Measurements from ENCODE around the gene MTCP1. TPM values are rescaled to one million over a fixed set of nuclear protein-coding genes. Genes with fewer than 3 reads are reported as not detected.

MTCP1 gene
- polyA plus RNA-seq, 1 experiment, result 17.4 TPM

DNA sequence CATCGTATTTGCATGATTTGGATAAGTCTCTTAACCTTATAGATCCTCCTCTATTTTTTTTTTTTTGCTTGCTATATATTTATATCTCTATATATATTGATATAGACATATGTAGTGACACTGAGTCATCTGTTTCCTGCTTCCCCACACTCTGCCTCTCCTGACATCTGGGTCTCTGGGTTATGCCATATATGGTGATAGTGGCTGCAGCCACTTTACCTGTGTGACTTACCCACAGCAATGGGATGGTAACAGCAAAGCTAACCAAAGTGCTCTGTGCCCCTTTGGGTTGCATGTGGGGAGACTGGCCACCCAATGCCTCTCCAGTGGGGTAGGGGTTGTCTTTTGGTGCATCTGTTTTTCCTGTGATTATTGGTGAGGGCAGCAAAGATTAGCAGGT lies 14.5 kb downstream of the MTCP1 start:
- CTCF ChIA-PET, result interaction anchor here (0.8 to 3.7 kb wide), 9 partner anchors 8 to 139 kb away, joined by 3 to 19 read pairs (median 5); partner anchors contain the start of genes CMC4 and MTCP1

DNA sequence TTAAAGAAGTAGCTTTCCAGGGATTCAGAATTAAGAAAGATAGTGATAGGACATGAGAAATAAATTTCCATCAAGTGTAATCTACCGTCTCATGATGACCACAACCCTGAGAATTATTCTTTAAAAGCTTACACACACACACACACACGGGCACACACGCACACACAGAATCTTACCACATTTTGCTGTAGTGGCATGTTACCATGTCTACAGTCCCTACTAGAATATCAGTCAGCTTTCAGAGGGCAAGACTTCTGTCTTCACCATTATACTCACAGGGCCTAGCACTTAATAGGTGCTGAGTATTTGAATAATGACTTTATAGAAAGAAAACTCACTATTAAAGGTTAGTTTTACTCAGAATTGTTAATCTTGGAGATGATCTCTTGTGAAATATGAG lies 15.4 kb downstream of the MTCP1 start:
- Histone ChIP-seq H3K27ac (ENCODE audit: low read depth, low read length) (no peak overlapping the region), H3K27me3 (ENCODE audit: control insufficient read depth, insufficient read depth, low read length) (no peaks in the 10 kb centered on the region), H3K9me3 (ENCODE audit: control insufficient read depth, insufficient read depth, low read length) (no peaks in the 10 kb centered on the region), H3K4me3 (ENCODE audit: low read depth, low read length) (no peak overlapping the region)
- TF ChIP-seq, protein P1, sequence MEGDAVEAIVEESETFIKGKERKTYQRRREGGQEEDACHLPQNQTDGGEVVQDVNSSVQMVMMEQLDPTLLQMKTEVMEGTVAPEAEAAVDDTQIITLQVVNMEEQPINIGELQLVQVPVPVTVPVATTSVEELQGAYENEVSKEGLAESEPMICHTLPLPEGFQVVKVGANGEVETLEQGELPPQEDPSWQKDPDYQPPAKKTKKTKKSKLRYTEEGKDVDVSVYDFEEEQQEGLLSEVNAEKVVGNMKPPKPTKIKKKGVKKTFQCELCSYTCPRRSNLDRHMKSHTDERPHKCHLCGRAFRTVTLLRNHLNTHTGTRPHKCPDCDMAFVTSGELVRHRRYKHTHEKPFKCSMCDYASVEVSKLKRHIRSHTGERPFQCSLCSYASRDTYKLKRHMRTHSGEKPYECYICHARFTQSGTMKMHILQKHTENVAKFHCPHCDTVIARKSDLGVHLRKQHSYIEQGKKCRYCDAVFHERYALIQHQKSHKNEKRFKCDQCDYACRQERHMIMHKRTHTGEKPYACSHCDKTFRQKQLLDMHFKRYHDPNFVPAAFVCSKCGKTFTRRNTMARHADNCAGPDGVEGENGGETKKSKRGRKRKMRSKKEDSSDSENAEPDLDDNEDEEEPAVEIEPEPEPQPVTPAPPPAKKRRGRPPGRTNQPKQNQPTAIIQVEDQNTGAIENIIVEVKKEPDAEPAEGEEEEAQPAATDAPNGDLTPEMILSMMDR (IDR thresholded peaks at IDR 0.05; ENCODE audit: low read depth, low read length), result no peak
- CTCF ChIA-PET, result interaction anchor here (0.6 to 1.2 kb wide), 2 partner anchors 75 to 161 kb away, joined by 3 to 4 read pairs; no protein-coding TSS in a partner anchor
- no peak for DNase-seq (ENCODE audit: low read depth, low spot score)
- POLR2A ChIA-PET, result no interaction called here

More for the DNA sequence above, 14.5 kb downstream of the MTCP1 start:
- TF ChIP-seq, protein P1 (IDR thresholded peaks at IDR 0.05; ENCODE audit: low read depth, low read length), result no peak
- no peak overlapping the region for H3K27ac ChIP-seq (ENCODE audit: low read depth, low read length)
- POLR2A ChIA-PET, result interaction anchor here (0.8 kb wide), 1 partner anchor 29 kb away, joined by 3 read pairs; the partner anchor contains the start of gene FUNDC2
- H3K4me3 ChIP-seq (ENCODE audit: low read depth, low read length), result no peak overlapping the region
- no peaks in the 10 kb centered on the region for H3K9me3 ChIP-seq (ENCODE audit: control insufficient read depth, insufficient read depth, low read length)
- H3K27me3 ChIP-seq (ENCODE audit: control insufficient read depth, insufficient read depth, low read length), result no peaks in the 10 kb centered on the region
- DNase-seq (ENCODE audit: low read depth, low spot score), result no peak

DNA sequence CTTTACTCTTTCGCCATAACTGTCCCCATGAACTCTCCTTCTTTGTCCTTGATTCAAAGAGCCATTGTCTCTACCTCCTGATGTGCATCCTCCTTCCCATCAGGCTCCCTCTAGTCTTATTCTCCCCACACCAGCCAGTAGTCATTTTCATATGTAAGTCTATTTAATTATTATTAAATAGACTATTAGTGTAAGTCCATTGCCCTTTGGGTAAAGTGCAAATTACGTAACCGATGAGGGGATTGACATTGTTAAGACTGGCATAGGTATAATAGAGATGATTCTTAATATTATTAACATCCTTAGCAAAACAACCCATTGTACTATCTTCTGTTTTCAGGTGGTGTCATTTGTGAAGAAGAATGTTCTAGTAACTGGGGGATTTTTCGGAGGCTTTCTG lies 16.7 kb downstream of the MTCP1 start:
- no peak overlapping the region for H3K4me3 ChIP-seq (ENCODE audit: low read depth, low read length)
- POLR2A ChIA-PET, result no interaction called here

DNA sequence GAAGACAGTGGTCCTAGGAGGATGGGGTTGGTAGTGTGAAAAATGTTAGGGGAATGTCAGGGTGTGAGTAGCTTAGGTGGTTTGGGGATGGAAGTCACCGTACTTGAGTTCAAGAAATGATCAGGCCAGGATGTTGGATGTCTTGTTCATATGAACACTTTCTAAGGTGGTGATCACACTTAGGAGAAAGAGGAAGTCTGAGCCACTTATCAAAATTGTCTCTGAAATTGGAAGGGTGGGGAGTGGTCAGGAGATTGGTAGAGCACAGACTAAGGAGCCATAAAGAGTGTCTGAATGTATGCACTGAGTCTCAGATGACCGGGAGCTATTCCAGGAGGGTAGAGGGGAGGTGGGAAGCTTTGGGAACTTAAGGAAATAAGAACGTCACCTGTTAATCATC lies 17.3 kb downstream of the MTCP1 start:
- POLR2A ChIA-PET, result no interaction called here
- Histone ChIP-seq H3K4me3 (ENCODE audit: low read depth, low read length) (no peak overlapping the region), H3K27me3 (ENCODE audit: control insufficient read depth, insufficient read depth, low read length) (no peaks in the 10 kb centered on the region), H3K9me3 (ENCODE audit: control insufficient read depth, insufficient read depth, low read length) (no peaks in the 10 kb centered on the region), H3K27ac (ENCODE audit: low read depth, low read length) (no peak overlapping the region)
- no peak for DNase-seq (ENCODE audit: low read depth, low spot score)
- TF ChIP-seq, protein P1 (IDR thresholded peaks at IDR 0.05; ENCODE audit: low read depth, low read length), result no peak
- CTCF ChIA-PET, result no interaction called here

More for the DNA sequence above, 16.7 kb downstream of the MTCP1 start:
- Histone ChIP-seq H3K9me3 (ENCODE audit: control insufficient read depth, insufficient read depth, low read length) (no peaks in the 10 kb centered on the region), H3K27me3 (ENCODE audit: control insufficient read depth, insufficient read depth, low read length) (no peaks in the 10 kb centered on the region), H3K27ac (ENCODE audit: low read depth, low read length) (no peak overlapping the region)
- TF ChIP-seq, protein P1 (IDR thresholded peaks at IDR 0.05; ENCODE audit: low read depth, low read length), result no peak
- no peak for DNase-seq (ENCODE audit: low read depth, low spot score)
- CTCF ChIA-PET, result no interaction called here

DNA sequence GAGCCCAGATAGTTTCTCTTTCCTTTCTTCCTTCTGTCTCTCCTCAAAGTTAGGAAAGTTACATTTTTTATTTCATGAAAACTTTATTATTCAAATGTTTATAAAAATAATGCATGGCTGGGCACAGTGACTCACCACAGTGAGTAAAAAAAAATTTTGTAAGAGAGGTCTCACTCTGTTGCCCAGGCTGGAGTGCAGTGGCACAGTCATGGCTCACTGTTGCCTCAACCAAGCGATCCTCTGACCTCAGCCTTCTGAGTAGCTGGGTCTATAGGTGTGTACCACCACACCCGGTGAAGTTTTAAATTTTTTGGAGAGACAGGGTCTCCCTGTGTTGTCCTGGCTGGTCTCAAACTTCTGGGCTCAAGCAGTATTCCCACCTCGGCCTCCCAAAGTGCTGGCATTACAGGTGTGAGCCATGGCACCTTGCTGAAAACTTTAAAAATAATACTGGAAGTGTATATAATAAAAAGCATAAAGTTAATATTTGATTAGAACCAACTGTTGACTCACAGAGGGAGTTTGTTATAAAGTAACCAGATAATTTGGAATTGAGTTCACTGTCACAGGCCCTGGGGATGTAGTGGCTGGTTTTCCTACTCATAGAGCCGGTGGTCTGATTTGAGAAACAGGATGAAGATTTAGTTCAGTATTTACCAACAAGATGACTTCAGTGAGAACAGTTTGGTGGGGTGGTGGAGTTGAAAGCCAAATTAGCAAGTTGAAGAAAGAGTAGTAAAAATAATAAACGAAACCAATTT lies 18.0 kb downstream of the MTCP1 start:
- Histone ChIP-seq H3K4me3 (ENCODE audit: low read depth, low read length) (no peak overlapping the region), H3K27me3 (ENCODE audit: control insufficient read depth, insufficient read depth, low read length) (no peaks in the 10 kb centered on the region), H3K27ac (ENCODE audit: low read depth, low read length) (no peak overlapping the region), H3K9me3 (ENCODE audit: control insufficient read depth, insufficient read depth, low read length) (no peaks in the 10 kb centered on the region)
- CTCF ChIA-PET, result no interaction called here
- TF ChIP-seq, protein P1 (IDR thresholded peaks at IDR 0.05; ENCODE audit: low read depth, low read length), result no peak
- POLR2A ChIA-PET, result no interaction called here
- no peak for DNase-seq (ENCODE audit: low read depth, low spot score)
